Measurements from ENCODE around the gene SLC44A4.

The SLC44A4 gene

DNA sequence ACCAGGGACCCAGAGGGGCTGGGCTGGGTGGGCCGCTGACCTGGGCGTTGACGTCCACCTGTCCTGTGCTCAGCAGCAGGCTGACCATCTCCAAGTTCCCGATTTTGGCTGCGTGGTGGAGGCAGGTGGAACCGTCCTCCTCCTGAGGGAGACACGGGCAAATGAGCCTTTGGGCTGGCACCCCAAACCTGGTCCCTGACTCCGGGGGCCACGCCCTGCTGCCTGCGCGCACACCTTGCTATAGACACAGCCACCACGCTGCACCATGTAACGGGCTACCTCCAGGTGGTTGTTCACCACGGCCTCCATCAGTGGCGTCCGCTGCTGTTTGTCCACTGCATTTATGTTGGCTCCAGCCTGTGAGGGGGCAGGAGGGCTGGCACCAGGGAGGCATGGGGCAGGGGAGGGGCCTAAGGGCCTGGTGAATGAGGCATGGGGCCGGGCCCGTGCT, 7.8 kb upstream of the SLC44A4 start:
- H3K27me3 ChIP-seq (ENCODE audit: control insufficient read depth, low read length), result no peaks in the 10 kb centered on the region
- H3K79me2 ChIP-seq (ENCODE audit: control insufficient read depth, low read length), result no peaks in the 10 kb centered on the region
- no peaks in the 10 kb centered on the region for H4K20me1 ChIP-seq (ENCODE audit: control insufficient read depth, insufficient read depth, low read depth, low read length)
- no peak for TF ChIP-seq EZH2phosphoT487 (IDR thresholded peaks at IDR 0.05; ENCODE audit: borderline replicate concordance, low read length)
- TF ChIP-seq, protein P1, sequence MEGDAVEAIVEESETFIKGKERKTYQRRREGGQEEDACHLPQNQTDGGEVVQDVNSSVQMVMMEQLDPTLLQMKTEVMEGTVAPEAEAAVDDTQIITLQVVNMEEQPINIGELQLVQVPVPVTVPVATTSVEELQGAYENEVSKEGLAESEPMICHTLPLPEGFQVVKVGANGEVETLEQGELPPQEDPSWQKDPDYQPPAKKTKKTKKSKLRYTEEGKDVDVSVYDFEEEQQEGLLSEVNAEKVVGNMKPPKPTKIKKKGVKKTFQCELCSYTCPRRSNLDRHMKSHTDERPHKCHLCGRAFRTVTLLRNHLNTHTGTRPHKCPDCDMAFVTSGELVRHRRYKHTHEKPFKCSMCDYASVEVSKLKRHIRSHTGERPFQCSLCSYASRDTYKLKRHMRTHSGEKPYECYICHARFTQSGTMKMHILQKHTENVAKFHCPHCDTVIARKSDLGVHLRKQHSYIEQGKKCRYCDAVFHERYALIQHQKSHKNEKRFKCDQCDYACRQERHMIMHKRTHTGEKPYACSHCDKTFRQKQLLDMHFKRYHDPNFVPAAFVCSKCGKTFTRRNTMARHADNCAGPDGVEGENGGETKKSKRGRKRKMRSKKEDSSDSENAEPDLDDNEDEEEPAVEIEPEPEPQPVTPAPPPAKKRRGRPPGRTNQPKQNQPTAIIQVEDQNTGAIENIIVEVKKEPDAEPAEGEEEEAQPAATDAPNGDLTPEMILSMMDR (IDR thresholded peaks at IDR 0.05; ENCODE audit: low read depth, low read length, poor library complexity, severe bottlenecking), result no peak
- H3K4me2 ChIP-seq (ENCODE audit: low read length), result no peak overlapping the region
- H3K9me3 ChIP-seq (ENCODE audit: control insufficient read depth, insufficient read depth, low read length), result no peaks in the 10 kb centered on the region
- H3K4me1 ChIP-seq (ENCODE audit: control insufficient read depth, low read length), result no peaks in the 10 kb centered on the region
- H3K9me2 ChIP-seq (replicated peaks; ENCODE audit: control insufficient read depth, low read length), result no peaks in the 10 kb centered on the region
- H3K36me3 ChIP-seq (ENCODE audit: control insufficient read depth, low read length), result peaks cover 77% of the 10 kb centered on the region
- no peak overlapping the region for H3K27ac ChIP-seq (ENCODE audit: low read depth, low read length)
- no peak overlapping the region for H3K4me3 ChIP-seq (ENCODE audit: low read length)
- H3F3A ChIP-seq (ENCODE audit: control insufficient read depth, insufficient read depth), result no peaks in the 10 kb centered on the region

DNA sequence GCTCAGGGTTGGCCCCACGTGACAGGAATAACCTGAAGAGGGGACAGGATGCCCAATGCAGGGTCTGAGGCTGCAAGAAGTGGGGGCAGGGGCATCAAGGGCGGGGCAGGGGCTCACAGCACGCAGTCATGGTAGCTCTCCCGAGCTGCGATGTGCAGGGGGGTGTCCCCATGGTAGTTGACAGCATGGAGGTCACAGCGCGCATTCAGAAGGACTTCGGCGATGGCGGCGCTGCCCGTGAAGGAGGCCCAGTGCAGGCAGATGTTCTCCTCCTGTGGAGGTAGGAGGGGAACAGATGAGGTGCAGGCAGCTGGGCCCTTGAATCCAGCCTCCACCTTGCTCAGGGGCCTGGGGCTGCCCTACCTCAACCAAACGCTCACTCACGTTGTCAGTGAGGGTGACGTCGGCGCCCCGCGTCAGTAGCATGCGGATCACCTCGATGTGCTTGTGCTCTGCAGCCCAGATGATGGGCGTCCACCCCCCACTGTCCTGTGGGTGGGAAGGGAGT, 5.8 kb upstream of the SLC44A4 start:
- TF ChIP-seq, protein P1 (IDR thresholded peaks at IDR 0.05; ENCODE audit: low read depth, low read length, poor library complexity, severe bottlenecking), result no peak
- TF ChIP-seq EZH2phosphoT487 (IDR thresholded peaks at IDR 0.05; ENCODE audit: borderline replicate concordance, low read length), result no peak
- Histone ChIP-seq H4K20me1 (ENCODE audit: control insufficient read depth, insufficient read depth, low read depth, low read length) (no peaks in the 10 kb centered on the region), H3K9me3 (ENCODE audit: control insufficient read depth, insufficient read depth, low read length) (no peaks in the 10 kb centered on the region), H3K4me3 (ENCODE audit: low read length) (no peak overlapping the region), H3K36me3 (ENCODE audit: control insufficient read depth, low read length) (peaks cover 87% of the 10 kb centered on the region), H3K79me2 (ENCODE audit: control insufficient read depth, low read length) (no peaks in the 10 kb centered on the region), H3F3A (ENCODE audit: control insufficient read depth, insufficient read depth) (no peaks in the 10 kb centered on the region), H3K4me1 (ENCODE audit: control insufficient read depth, low read length) (no peaks in the 10 kb centered on the region), H3K9me2 (replicated peaks; ENCODE audit: control insufficient read depth, low read length) (no peaks in the 10 kb centered on the region), H3K27ac (ENCODE audit: low read depth, low read length) (no peak overlapping the region), H3K4me2 (ENCODE audit: low read length) (no peak overlapping the region), H3K27me3 (ENCODE audit: control insufficient read depth, low read length) (no peaks in the 10 kb centered on the region)

DNA sequence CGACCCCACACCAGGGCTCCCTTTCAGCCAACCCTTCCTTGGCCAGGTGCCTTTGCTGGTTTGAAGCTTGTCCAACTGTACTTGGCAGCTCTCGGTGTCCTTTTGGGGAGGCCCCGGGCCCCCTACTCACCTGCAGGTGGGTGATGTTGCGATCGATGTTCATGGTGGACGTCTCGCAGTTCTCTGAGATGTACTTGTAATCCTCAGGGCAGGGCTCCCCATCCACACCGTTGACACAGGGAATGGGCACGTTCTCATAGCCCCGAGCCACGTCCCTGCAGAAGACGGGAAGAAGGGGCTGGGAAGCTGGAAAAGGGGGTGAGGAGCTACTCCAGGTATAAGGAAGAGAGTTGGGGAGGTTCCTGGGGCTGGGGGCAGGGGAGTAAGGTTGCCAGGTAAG, 4.9 kb upstream of the SLC44A4 start:
- Histone ChIP-seq H3K4me1 (ENCODE audit: control insufficient read depth, low read length) (no peaks in the 10 kb centered on the region), H4K20me1 (ENCODE audit: control insufficient read depth, insufficient read depth, low read depth, low read length) (no peaks in the 10 kb centered on the region), H3F3A (ENCODE audit: control insufficient read depth, insufficient read depth) (no peaks in the 10 kb centered on the region), H3K27me3 (ENCODE audit: control insufficient read depth, low read length) (no peaks in the 10 kb centered on the region), H3K9me3 (ENCODE audit: control insufficient read depth, insufficient read depth, low read length) (no peaks in the 10 kb centered on the region), H3K27ac (ENCODE audit: low read depth, low read length) (no peak overlapping the region), H3K9me2 (replicated peaks; ENCODE audit: control insufficient read depth, low read length) (no peaks in the 10 kb centered on the region), H3K4me3 (ENCODE audit: low read length) (no peak overlapping the region), H3K79me2 (ENCODE audit: control insufficient read depth, low read length) (no peaks in the 10 kb centered on the region), H3K4me2 (ENCODE audit: low read length) (no peak overlapping the region), H3K36me3 (ENCODE audit: control insufficient read depth, low read length) (peaks cover 79% of the 10 kb centered on the region)
- TF ChIP-seq, protein P1 (IDR thresholded peaks at IDR 0.05; ENCODE audit: low read depth, low read length, poor library complexity, severe bottlenecking), result no peak
- TF ChIP-seq EZH2phosphoT487 (IDR thresholded peaks at IDR 0.05; ENCODE audit: borderline replicate concordance, low read length), result no peak
